Brain microvascular endothelial cell (primary cell): Measurements from ENCODE around the gene GAB1.

Source experiments
- DNase-seq: peaks from one replicate; pipeline ENCODE4 v3.0.0-alpha.2; 2020
- H3K27ac ChIP-seq: fragments of 250-450 bp; sonication (Bioruptor Pico); 2 replicates; pipeline ENCODE4 v1.5.1; 2020; ENCODE audit warnings: mild to moderate bottlenecking, moderate library complexity
- H3K27me3 ChIP-seq: fragments of 250-450 bp; sonication (Bioruptor Pico); replicated peaks from 2 replicates; pipeline ENCODE4 v1.5.1; 2020; ENCODE audit warnings: mild to moderate bottlenecking
- H3K36me3 ChIP-seq: fragments of 250-450 bp; sonication (Bioruptor Pico); replicated peaks from 2 replicates; pipeline ENCODE4 v1.5.1; 2020; ENCODE audit warnings: mild to moderate bottlenecking
- H3K4me3 ChIP-seq: 2 replicates; pipeline ENCODE4 v1.5.1; 2011; ENCODE audit warnings: low read depth, mild to moderate bottlenecking, control low read depth, low read length, moderate library complexity
- in situ Hi-C: cut with HindIII; loops from 2 replicates; pipeline ENCODE4 v1.10.0; 2017; ENCODE audit warnings: low sequenced_read_pairs, low pct_ligation_motif_present
- TF ChIP-seq, protein P1 (sequence below): IDR thresholded peaks from 2 replicates; pipeline ENCODE4 v1.5.1; 2011; ENCODE audit warnings: low read depth, mild to moderate bottlenecking, moderate library complexity, low read length, control low read depth, inconsistent platforms; ENCODE audit errors: missing control alignments

Gene GAB1

DNA sequence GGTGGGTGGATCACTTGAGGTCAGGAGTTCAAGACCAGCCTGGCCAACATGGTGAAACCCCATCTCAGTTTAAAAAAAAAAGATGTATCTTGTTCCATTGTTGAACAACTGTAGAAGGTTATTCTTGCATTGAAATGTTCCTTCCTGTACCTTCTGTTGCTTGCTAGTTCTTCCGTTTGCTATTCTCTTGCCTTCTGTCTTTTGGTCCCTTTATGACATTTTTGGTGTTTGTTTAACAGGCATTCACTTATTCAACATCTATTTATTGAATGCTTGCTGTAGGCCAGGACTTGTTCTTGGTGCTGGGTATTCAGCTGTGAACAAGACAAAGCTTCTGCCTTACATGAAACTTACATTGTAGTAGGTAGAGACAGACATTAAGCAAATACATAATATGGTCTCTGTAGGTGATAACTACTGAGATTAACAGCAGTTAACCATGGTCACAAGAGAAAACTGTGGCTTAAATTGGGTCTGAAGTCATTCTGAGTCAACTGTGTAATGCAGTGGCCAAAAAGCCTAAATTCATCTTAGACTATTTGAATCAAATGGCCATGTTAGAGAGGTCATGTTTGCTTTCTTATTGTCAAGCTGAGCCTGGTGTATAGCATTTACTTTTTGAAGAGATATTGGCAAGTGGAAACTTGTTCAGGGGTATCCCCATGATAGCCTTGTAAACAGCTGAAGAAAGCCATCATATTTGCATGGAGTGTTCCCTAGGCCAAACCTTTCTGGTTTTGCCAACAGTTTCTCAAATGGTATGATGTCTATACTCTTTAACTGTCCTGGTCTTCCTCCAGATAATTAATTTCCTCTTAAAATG, 35.6 kb downstream of the GAB1 start:
- Histone ChIP-seq H3K36me3 (no peaks in the 10 kb centered on the region), H3K27me3 (no peaks in the 10 kb centered on the region), H3K27ac (no peak overlapping the region), H3K4me3 (no peak overlapping the region)
- TF ChIP-seq, protein P1, sequence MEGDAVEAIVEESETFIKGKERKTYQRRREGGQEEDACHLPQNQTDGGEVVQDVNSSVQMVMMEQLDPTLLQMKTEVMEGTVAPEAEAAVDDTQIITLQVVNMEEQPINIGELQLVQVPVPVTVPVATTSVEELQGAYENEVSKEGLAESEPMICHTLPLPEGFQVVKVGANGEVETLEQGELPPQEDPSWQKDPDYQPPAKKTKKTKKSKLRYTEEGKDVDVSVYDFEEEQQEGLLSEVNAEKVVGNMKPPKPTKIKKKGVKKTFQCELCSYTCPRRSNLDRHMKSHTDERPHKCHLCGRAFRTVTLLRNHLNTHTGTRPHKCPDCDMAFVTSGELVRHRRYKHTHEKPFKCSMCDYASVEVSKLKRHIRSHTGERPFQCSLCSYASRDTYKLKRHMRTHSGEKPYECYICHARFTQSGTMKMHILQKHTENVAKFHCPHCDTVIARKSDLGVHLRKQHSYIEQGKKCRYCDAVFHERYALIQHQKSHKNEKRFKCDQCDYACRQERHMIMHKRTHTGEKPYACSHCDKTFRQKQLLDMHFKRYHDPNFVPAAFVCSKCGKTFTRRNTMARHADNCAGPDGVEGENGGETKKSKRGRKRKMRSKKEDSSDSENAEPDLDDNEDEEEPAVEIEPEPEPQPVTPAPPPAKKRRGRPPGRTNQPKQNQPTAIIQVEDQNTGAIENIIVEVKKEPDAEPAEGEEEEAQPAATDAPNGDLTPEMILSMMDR = no peak
- no peak for DNase-seq
- in situ Hi-C loops = no loop called here

- Histone ChIP-seq H3K27me3 (no peaks in the 10 kb centered on the region), H3K27ac (no peak overlapping the region), H3K36me3 (no peaks in the 10 kb centered on the region), H3K4me3 (no peak overlapping the region)
- in situ Hi-C loops = no loop called here
- DNase-seq = no peak
- TF ChIP-seq, protein P1 = no peak
Observed at GRCh38 chr4:143374255-143374654, 37.6 kb downstream of the GAB1 start.

GRCh38 chr4:143374771-143375170, 38.1 kb downstream of the GAB1 start:
- Histone ChIP-seq H3K27me3 (no peaks in the 10 kb centered on the region), H3K36me3 (no peaks in the 10 kb centered on the region), H3K27ac (no peak overlapping the region), H3K4me3 (no peak overlapping the region)
- DNase-seq = no peak
- in situ Hi-C loops = no loop called here
- TF ChIP-seq, protein P1 = no peak

DNA sequence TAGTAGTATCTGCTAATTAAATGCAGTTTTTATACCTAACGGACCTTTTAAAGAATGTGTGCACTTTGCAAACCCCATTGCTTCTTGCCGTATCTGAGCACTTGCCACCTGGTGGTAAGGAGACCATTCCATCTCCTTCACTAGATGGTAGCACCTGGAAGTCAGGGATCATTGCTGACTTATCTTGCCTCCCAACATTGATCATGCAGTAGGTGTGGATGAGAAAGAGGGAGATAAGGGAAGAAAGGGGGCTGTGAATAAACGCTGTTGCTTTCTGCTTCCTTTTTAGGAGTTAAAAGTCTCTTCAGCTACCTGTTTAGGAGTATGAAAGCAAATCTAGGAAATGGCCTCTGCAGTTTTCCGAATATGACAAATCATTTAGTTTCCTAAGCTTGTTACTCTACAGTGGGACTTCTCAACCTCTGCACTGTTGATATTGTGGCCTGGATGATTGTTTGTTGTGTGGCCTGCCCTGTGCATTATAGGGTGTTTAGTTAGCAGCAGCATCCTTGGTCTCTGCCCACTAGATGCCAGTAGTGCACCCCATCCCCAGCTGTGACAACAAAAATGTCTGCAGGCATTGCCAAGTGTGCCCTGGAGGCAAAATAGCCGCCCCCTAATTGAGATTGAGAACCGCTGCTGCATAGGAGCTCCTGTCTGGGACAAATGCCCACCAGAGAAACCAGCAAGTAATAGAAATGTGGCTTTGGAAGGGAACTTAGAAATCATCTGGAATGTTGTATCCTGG, 38.8 kb downstream of the GAB1 start:
- in situ Hi-C loops = no loop called here
- DNase-seq = peak; percentile 24

DNA sequence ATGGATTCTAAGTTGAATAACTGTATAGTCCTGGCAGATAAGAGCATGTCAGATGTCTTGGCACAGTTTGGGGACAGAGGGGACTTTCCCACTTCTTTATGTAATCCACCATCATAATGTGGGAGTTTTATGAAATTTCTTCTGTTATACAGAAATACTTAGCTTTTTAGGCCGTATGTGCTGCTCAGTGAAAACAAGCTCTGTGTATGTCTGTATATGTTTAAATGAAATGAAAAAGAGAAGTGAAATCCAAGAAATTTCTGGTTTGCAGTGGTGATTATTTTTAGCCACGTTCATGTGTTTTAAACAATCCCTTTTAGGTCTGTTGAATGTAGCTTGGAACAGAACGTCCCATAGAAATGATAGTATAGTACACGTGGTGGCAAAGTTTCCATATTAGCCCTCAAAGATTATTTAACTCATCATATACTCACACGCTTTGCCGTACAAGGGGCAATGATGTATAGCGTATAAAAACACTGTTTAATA, 41.0 kb downstream of the GAB1 start:
- Histone ChIP-seq H3K27ac (no peak overlapping the region), H3K4me3 (no peak overlapping the region), H3K36me3 (no peaks in the 10 kb centered on the region), H3K27me3 (no peaks in the 10 kb centered on the region)
- in situ Hi-C loops = no loop called here
- TF ChIP-seq, protein P1 = no peak
- DNase-seq = no peak

More for the DNA sequence above, 38.8 kb downstream of the GAB1 start:
- H3K27me3 ChIP-seq = no peaks in the 10 kb centered on the region
- TF ChIP-seq, protein P1 = peak; percentile 69
- no peaks in the 10 kb centered on the region for H3K36me3 ChIP-seq
- H3K4me3 ChIP-seq = no peak overlapping the region
- no peak overlapping the region for H3K27ac ChIP-seq
